Measurements from ENCODE around the gene RRP1B. TPM values are rescaled to one million over a fixed set of nuclear protein-coding genes. Genes with fewer than 3 reads are reported as not detected.

Gene RRP1B
- total and polyA plus RNA-seq, 2 of the 13 experiments (the other 11 are each of a cell fraction or from before 2014, with no cell fraction given), result 16.3 to 46.2 TPM

- TF ChIP-seq ZNF274 (CRISPR knock-in tag; IDR thresholded peaks at IDR 0.05) (no peak), RXRA (CRISPR knock-in tag; IDR thresholded peaks at IDR 0.05) (peak; percentile 47; the same call in 1 of the 2 replicates), ZBTB8A (CRISPR knock-in tag; IDR thresholded peaks at IDR 0.05; ENCODE audit: borderline replicate concordance, low read depth) (no peak), HDAC1 (CRISPR knock-in tag; IDR thresholded peaks at IDR 0.05) (peak; percentile 29; the same call in 1 of the 2 replicates), NFKB2 (CRISPR knock-in tag; IDR thresholded peaks at IDR 0.05; ENCODE audit: borderline replicate concordance) (no peak), JUNB (CRISPR knock-in tag; IDR thresholded peaks at IDR 0.05; ENCODE audit: borderline replicate concordance) (no peak), BRF2 (CRISPR knock-in tag; IDR thresholded peaks at IDR 0.05) (no peak), THRA (CRISPR knock-in tag; IDR thresholded peaks at IDR 0.05; ENCODE audit: borderline replicate concordance) (peak; percentile 69; the same call in 1 of the 2 replicates), ZNF598 (CRISPR knock-in tag; IDR thresholded peaks at IDR 0.05; ENCODE audit: borderline replicate concordance) (no peak), ZNF501 (CRISPR knock-in tag; IDR thresholded peaks at IDR 0.05) (0 out of 2 replicates have a peak, but pooled peaks have one; percentile 44), TCF7 (IDR thresholded peaks at IDR 0.05; ENCODE audit: low read depth) (no peak), ZNF883 (CRISPR knock-in tag; IDR thresholded peaks at IDR 0.05; ENCODE audit: not compliant biosample characterization) (no peak), FOSL2 (CRISPR knock-in tag; IDR thresholded peaks at IDR 0.05) (peak; percentile 65), GMEB1 (CRISPR knock-in tag; IDR thresholded peaks at IDR 0.05; ENCODE audit: borderline replicate concordance) (no peak), AHR (CRISPR knock-in tag; IDR thresholded peaks at IDR 0.05) (peak; percentile 74; the same call in 1 of the 2 replicates), STAT6 (CRISPR knock-in tag; IDR thresholded peaks at IDR 0.05; ENCODE audit: borderline replicate concordance) (no peak), KDM2A (CRISPR knock-in tag; IDR thresholded peaks at IDR 0.05; ENCODE audit: borderline replicate concordance, low read depth) (peak; percentile 84), SPEN (CRISPR knock-in tag; IDR thresholded peaks at IDR 0.05; ENCODE audit: low read depth) (peak; percentile 64; the same call in 1 of the 2 replicates), FOXC1 (CRISPR knock-in tag; IDR thresholded peaks at IDR 0.05; ENCODE audit: borderline replicate concordance) (peak; percentile 35; the same call in 1 of the 2 replicates), KMT2B (CRISPR knock-in tag; IDR thresholded peaks at IDR 0.05) (0 out of 2 replicates have a peak, but pooled peaks have one; percentile 24)
These were observed 12.7 kb upstream of the RRP1B start (continued) for GRCh38 chr21:43646550-43647260.
